Cardiac muscle cell (in vitro differentiated cells and primary cell): ENCODE data around the gene LRRC4C. TPM values are rescaled to one million over a fixed set of nuclear protein-coding genes. Genes with fewer than 3 reads are reported as not detected.

Source experiments
- DNase-seq, 2 donors: peaks; one replicate each; pipeline versions ENCODE4 v3.0.0 to v3.0.0-alpha.2; 2010 to 2017; ENCODE audit warnings: low read depth in 1 of 2, low spot score in 1 of 2
- H3K27ac ChIP-seq: fragments of 200-600 bp; sonication (generic); 2 replicates; pipeline ENCODE4 v1.5.1; 2016
- H3K27me3 ChIP-seq: fragments of 200-600 bp; sonication (generic); 2 replicates; pipeline ENCODE4 v1.6.0; 2016; ENCODE audit warnings: control low read depth
- H3K36me3 ChIP-seq: fragments of 200-600 bp; sonication (generic); 2 replicates; pipeline ENCODE4 v1.5.1; 2016; ENCODE audit warnings: control low read depth
- H3K4me1 ChIP-seq: fragments of 200-600 bp; sonication (generic); 2 replicates; pipeline ENCODE4 v1.8.1; 2017; ENCODE audit warnings: low read depth, mild to moderate bottlenecking, mixed run types
- H3K4me3 ChIP-seq: fragments of 200-600 bp; sonication (generic); 2 replicates; pipeline ENCODE4 v1.5.1; 2016; ENCODE audit warnings: mild to moderate bottlenecking
- H3K9me3 ChIP-seq: fragments of 200-600 bp; sonication (generic); 2 replicates; pipeline ENCODE4 v1.5.1; 2017; ENCODE audit warnings: low read depth, mild to moderate bottlenecking, control low read depth
- CTCF ChIP-seq: IDR thresholded peaks from 2 replicates; pipeline ENCODE4 v1.5.1; 2012; ENCODE audit warnings: low read depth, mild to moderate bottlenecking, low read length
- polyA plus RNA-seq: library from polyadenylated mRNA; unstranded; fragments of >200 nt; fragmentation: Nextera tagmentation; extraction: Ambion mirVana; gene quantifications from 2 replicates; pipeline ENCODE4 v1.2.1, GENCODE V29; 2016
- total RNA-seq: library from RNA; depleted of rRNA; stranded (reverse); fragments of >200 nt; gene quantifications from 2 replicates; pipeline ENCODE4 v1.2.3, GENCODE V29; 2016

Gene LRRC4C
- total and polyA plus RNA-seq, 2 experiments from 2014 or later = 0.66 to 0.77 TPM

- Histone ChIP-seq H3K4me3 (no peak overlapping the region), H3K4me1 (peaks cover 21% of the 10 kb centered on the region), H3K9me3 (no peaks in the 10 kb centered on the region), H3K27me3 (no peaks in the 10 kb centered on the region), H3K36me3 (no peaks in the 10 kb centered on the region), H3K27ac (no peak overlapping the region)
- no peak for TF ChIP-seq CTCF
- no peak for DNase-seq
Measured at GRCh38 chr11:41274831-41275230, 184.6 kb downstream of the LRRC4C start.

- Histone ChIP-seq H3K27ac (peak overlapping the region; percentile 58), H3K9me3 (no peaks in the 10 kb centered on the region), H3K4me1 (peaks cover 21% of the 10 kb centered on the region), H3K36me3 (no peaks in the 10 kb centered on the region), H3K27me3 (no peaks in the 10 kb centered on the region), H3K4me3 (no peak overlapping the region)
- no peak for TF ChIP-seq CTCF
- peak in 1 of 2 donors; percentile 17 for DNase-seq
Measured at GRCh38 chr11:41273908-41274307, 185.5 kb downstream of the LRRC4C start.

DNA sequence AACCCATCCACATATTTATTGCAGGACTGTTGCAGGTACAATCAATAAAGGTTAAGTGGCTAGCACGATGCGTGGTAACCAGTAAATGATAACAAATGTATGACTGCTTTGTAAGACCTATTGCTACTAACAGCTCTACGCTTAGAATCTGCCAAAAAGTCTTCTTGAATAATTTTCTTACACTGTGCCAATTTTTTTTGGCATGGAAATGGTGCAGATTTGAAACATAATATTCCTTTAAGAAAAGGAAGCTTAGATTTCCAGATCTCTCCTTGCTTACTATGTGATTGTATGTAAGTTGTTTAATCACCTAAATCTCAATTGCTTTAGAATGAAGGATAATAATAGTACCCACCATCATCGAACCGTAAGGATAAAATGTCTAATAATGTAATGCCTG lies 192.0 kb downstream of the LRRC4C start:
- Histone ChIP-seq H3K27me3 (no peaks in the 10 kb centered on the region), H3K4me3 (no peak overlapping the region), H3K4me1 (no peaks in the 10 kb centered on the region), H3K9me3 (no peaks in the 10 kb centered on the region), H3K36me3 (no peaks in the 10 kb centered on the region), H3K27ac (no peak overlapping the region)
- no peak for TF ChIP-seq CTCF
- DNase-seq = no peak

- H3K4me1 ChIP-seq = no peaks in the 10 kb centered on the region
- DNase-seq = no peak
- H3K27ac ChIP-seq = no peak overlapping the region
- H3K27me3 ChIP-seq = no peaks in the 10 kb centered on the region
- no peak overlapping the region for H3K4me3 ChIP-seq
- no peaks in the 10 kb centered on the region for H3K9me3 ChIP-seq
- H3K36me3 ChIP-seq = no peaks in the 10 kb centered on the region
- TF ChIP-seq CTCF = no peak
Measured at GRCh38 chr11:41256041-41256440, 203.4 kb downstream of the LRRC4C start.

GRCh38 chr11:41254966-41255365 lies 204.5 kb downstream of the LRRC4C start:
- DNase-seq = peak in 1 of 2 donors; percentile 12
- Histone ChIP-seq H3K4me3 (no peak overlapping the region), H3K4me1 (no peaks in the 10 kb centered on the region), H3K27ac (no peak overlapping the region), H3K9me3 (no peaks in the 10 kb centered on the region), H3K27me3 (no peaks in the 10 kb centered on the region), H3K36me3 (no peaks in the 10 kb centered on the region)
- no peak for TF ChIP-seq CTCF
